Measurements from ENCODE around the gene DDX10.

DNA sequence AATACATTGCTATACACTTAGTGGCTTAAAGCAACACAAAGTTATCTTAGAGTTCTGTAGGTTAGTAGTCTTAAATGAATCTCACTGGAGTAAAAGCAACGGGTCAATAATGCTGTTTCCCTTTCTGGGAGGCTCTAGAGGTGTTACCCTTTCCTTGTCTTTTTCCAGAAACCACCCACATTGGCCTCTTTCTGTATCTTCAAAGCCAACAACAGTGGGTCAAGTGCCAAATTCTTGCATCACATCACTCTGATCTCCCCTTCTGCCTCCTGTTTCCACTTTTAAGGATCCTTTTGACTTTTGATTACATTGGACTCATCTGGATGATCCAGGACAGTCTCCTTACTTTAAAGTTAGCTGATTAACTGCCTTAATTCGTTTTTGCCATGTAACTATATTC, 93.6 kb downstream of the DDX10 start:
- TF ChIP-seq CTCF (IDR thresholded peaks at IDR 0.05), result no peak
- no peak for TF ChIP-seq POLR2AphosphoS5 (IDR thresholded peaks at IDR 0.05; ENCODE audit: low read depth, low read length)
- TF ChIP-seq ZBTB33 (IDR thresholded peaks at IDR 0.05; ENCODE audit: borderline replicate concordance, low read depth), result no peak
- no peak for TF ChIP-seq YY1 (IDR thresholded peaks at IDR 0.05; ENCODE audit: low read depth)
- TF ChIP-seq RAD21 (IDR thresholded peaks at IDR 0.05; ENCODE audit: low read length), result no peak
- no peak for TF ChIP-seq EZH2phosphoT487 (IDR thresholded peaks at IDR 0.05; ENCODE audit: borderline replicate concordance, low read depth)
- TF ChIP-seq FOSL2 (IDR thresholded peaks at IDR 0.05; ENCODE audit: borderline replicate concordance, low read depth), result no peak
- TF ChIP-seq USF1 (IDR thresholded peaks at IDR 0.05; ENCODE audit: borderline replicate concordance, low read depth), result no peak

Data from SK-N-SH (cell line).